GM12878 (cell line): ENCODE data around the gene COL4A1. TPM values are rescaled to one million over a fixed set of nuclear protein-coding genes. Genes with fewer than 3 reads are reported as not detected.

ENCODE experiments used
- ATAC-seq: fragments of 200-7000 bp; cut with Tn5 transposase; 3 replicates; pipeline ENCODE4 v1.9.1; 2020; ENCODE audit warnings: mild to moderate bottlenecking, moderate library complexity
- BruUV-seq: library from RNA; stranded (reverse); fragments of 400-500 nt; replicated peaks from 2 replicates; lab custom pipeline; 2021; lab: Mats Ljungman, UMichigan
- CTCF ChIA-PET: fragments of 300-600 bp; sonication (Branson Sonifier 250); formaldehyde crosslinking; extraction: SDS; loops from one replicate; lab custom pipeline; 2021; ENCODE audit warnings: inconsistent platforms; lab: Yijun Ruan, JAX
- POLR2A ChIA-PET: fragments of 350-600 bp; formaldehyde crosslinking; extraction: SDS; loops from one replicate; lab custom pipeline; 2021; ENCODE audit warnings: inconsistent platforms; lab: Charles Lee
- RAD21 ChIA-PET: fragments of 300-600 bp; sonication (Branson Sonifier 250); formaldehyde crosslinking; loops from one replicate; lab custom pipeline; 2023; ENCODE audit warnings: antibody characterized with exemption; ENCODE audit not compliant: unreplicated experiment; lab: Charles Lee
- SMC1A ChIA-PET: fragments of 300-600 bp; sonication (Branson Sonifier 250); formaldehyde crosslinking; loops from one replicate; lab custom pipeline; 2023; ENCODE audit not compliant: unreplicated experiment, uncharacterized antibody; lab: Charles Lee
- DNase-seq: peaks from one replicate; pipeline ENCODE4 v3.0.0-alpha.2; 2011; ENCODE audit warnings: low read depth, low spot score
- FAIRE-seq: peaks from 3 replicates; lab custom pipeline; 2011; peaks lifted over from hg19 to GRCh38; lab: Jason Lieb, UNC
- H2AFZ ChIP-seq: 2 replicates; pipeline ENCODE4 v1.6.0; 2011; ENCODE audit warnings: low read depth, low read length, control low read depth; ENCODE audit not compliant: control insufficient read depth
- H3K27ac ChIP-seq: 2 replicates; pipeline ENCODE4 v1.5.1; 2011; ENCODE audit warnings: control low read depth; ENCODE audit not compliant: control insufficient read depth, insufficient read depth
- H3K27me3 ChIP-seq, 2 experiments: replicated peaks in 1 of 2; 2 replicates each; pipeline versions ENCODE4 v1.6.0 to v1.6.1; 2011; ENCODE audit warnings: low read length in 1 of 2; ENCODE audit not compliant: control insufficient read depth in 2 of 2, insufficient read depth in 2 of 2
- H3K36me3 ChIP-seq, 2 experiments: 2 replicates each; pipeline ENCODE4 v1.5.1; 2011; ENCODE audit warnings: low read length in 1 of 2; ENCODE audit not compliant: control insufficient read depth in 2 of 2, insufficient read depth in 2 of 2
- H3K4me1 ChIP-seq: 2 replicates; pipeline ENCODE4 v1.6.1; 2011; ENCODE audit warnings: mild to moderate bottlenecking, low read length, moderate library complexity, mixed read lengths; ENCODE audit not compliant: control insufficient read depth, insufficient read depth
- H3K4me2 ChIP-seq: 2 replicates; pipeline ENCODE4 v1.6.0; 2011; ENCODE audit warnings: control low read depth; ENCODE audit not compliant: control insufficient read depth, insufficient read depth
- H3K4me3 ChIP-seq: fragments of 200-600 bp; sonication (generic); 2 replicates; pipeline ENCODE4 v1.5.1; 2016
- H3K79me2 ChIP-seq: 2 replicates; pipeline ENCODE4 v1.6.0; 2011; ENCODE audit warnings: low read length; ENCODE audit not compliant: control insufficient read depth, insufficient read depth
- H3K9ac ChIP-seq: 2 replicates; pipeline ENCODE4 v1.8.0; 2011; ENCODE audit warnings: low read length, control low read depth, mixed read lengths; ENCODE audit not compliant: control insufficient read depth, insufficient read depth
- H3K9me3 ChIP-seq: replicated peaks from 3 replicates; pipeline ENCODE4 v1.5.1; 2011; ENCODE audit warnings: mild to moderate bottlenecking, low read length; ENCODE audit not compliant: control insufficient read depth, insufficient read depth
- H4K20me1 ChIP-seq: 2 replicates; pipeline ENCODE4 v1.6.0; 2011; ENCODE audit not compliant: control insufficient read depth, insufficient read depth
- NBN ChIP-seq: fragments of 450-650 bp; IDR thresholded peaks from 2 replicates; pipeline ENCODE4 v1.6.1; 2016
- POU2F2 ChIP-seq: IDR thresholded peaks from 3 replicates; pipeline ENCODE4 v1.6.1; 2011; ENCODE audit warnings: low read depth, mild to moderate bottlenecking, low read length, borderline replicate concordance
- ZBTB33 ChIP-seq: fragments of 450-650 bp; IDR thresholded peaks from 2 replicates; pipeline ENCODE4 v1.6.1; 2017; ENCODE audit warnings: mild to moderate bottlenecking
- WGBS: methylation state at CpG from one replicate; pipeline ENCODE4 v1.1.6; 2016; ENCODE audit warnings: low lambda C conversion rate; ENCODE audit not compliant: insufficient replicate concordance, insufficient coverage; ENCODE audit errors: missing lambda C conversion rate; 5-methylcytosine and 5-hydroxymethylcytosine counted together
- in situ Hi-C: fragments of 300-500 bp; cut with MboI; formaldehyde crosslinking; loops from 9 replicates; pipeline ENCODE4 v1.14.3; 2018; ENCODE audit warnings: mixed read lengths
- intact Hi-C: fragments of 100-400 bp; cut with micrococcal nuclease; formaldehyde crosslinking; loops from one replicate; pipeline ENCODE4 v1.14.2; 2022; ENCODE audit not compliant: unreplicated experiment
- polyA plus RNA-seq, 11 experiments: library from polyadenylated mRNA; depleted of rRNA in 4 of 11; unstranded in 6 of 11; stranded (reverse) in 5 of 11; fragments of >200 nt; fragmentation: Nextera tagmentation in 4 of 11; fragmentation: Illumina TruSeq in 1 of 11; extraction: Ambion mirVana in 4 of 11; extraction: Trizol in 1 of 11; gene quantifications; 1 replicate in 1 of 11; 2 replicates in 10 of 11; pipeline versions ENCODE4 v1.2.1 to v1.2.3, GENCODE V29; 2011 to 2016; ENCODE audit warnings: inconsistent platforms in 2 of 11, missing spikeins in 2 of 11, low read depth in 1 of 11
- total RNA-seq, 4 experiments: library from RNA; depleted of rRNA in 3 of 4; stranded (reverse); fragments of >200 nt in 3 of 4; fragmentation: Illumina TruSeq in 1 of 4; extraction: Trizol in 1 of 4; gene quantifications; 2 replicates each; pipeline versions ENCODE4 v1.2.1 to v1.2.3, GENCODE V29; 2013 to 2021
- TF ChIP-seq, protein P1 (sequence below): fragments of 450-650 bp; IDR thresholded peaks from 2 replicates; pipeline ENCODE4 v1.6.1; 2017; ENCODE audit warnings: mild to moderate bottlenecking, low read depth, inconsistent platforms; ENCODE audit not compliant: poor library complexity, severe bottlenecking

COL4A1 gene
- total and polyA plus RNA-seq, 10 of the 15 experiments (the other 5 are each of a cell fraction or from before 2014, with no cell fraction given): 0.07 to 0.31 (median 0.13) TPM; not detected in 6

DNA sequence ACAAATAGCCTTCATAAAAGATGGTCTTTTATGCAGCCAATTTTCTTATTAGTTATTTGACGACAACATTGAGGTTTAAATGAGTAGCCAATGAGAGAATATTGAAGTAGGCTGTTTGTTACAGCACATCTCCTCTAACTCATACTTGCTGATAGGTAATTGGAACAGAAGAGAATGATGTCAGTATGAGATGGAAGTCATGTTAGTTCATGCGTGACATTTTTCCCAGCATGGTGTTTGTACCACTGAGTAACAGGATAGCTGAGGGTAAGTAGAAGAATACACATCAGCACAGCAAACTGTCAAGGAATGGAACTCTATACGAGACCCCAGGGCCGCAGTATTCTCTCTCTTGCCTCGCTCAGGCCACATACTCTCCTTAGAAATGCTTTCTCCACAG is 37.4 kb upstream of the COL4A1 start:
- Histone ChIP-seq H2AFZ (no peak overlapping the region), H3K4me1 (peaks cover 5% of the 10 kb centered on the region), H3K27me3 (peaks cover 0 to 3% of the 10 kb centered on the region in 2 experiments; a peak in 1 of 4 replicates), H3K79me2 (no peaks in the 10 kb centered on the region), H3K9me3 (no peaks in the 10 kb centered on the region), H3K36me3 (no peaks in the 10 kb centered on the region), H3K27ac (no peak overlapping the region), H4K20me1 (no peaks in the 10 kb centered on the region), H3K4me3 (no peak overlapping the region), H3K9ac (no peak overlapping the region), H3K4me2 (no peak overlapping the region)
- ChIA-PET SMC1A (interaction anchor here (1.2 to 1.4 kb wide), 3 partner anchors 10 to 100 kb away, joined by 3 read pairs; no protein-coding TSS in a partner anchor), CTCF (interaction anchor here (1.0 kb wide), 1 partner anchor 10 kb away, joined by 4 read pairs; no protein-coding TSS in a partner anchor), RAD21 (no interaction called here), POLR2A (no interaction called here)
- intact Hi-C loops: no loop called here
- ATAC-seq: no peak
- no peak for FAIRE-seq
- no TSS peak for BruUV-seq
- TF ChIP-seq ZBTB33: no peak
- TF ChIP-seq POU2F2: no peak
- TF ChIP-seq, protein P1, sequence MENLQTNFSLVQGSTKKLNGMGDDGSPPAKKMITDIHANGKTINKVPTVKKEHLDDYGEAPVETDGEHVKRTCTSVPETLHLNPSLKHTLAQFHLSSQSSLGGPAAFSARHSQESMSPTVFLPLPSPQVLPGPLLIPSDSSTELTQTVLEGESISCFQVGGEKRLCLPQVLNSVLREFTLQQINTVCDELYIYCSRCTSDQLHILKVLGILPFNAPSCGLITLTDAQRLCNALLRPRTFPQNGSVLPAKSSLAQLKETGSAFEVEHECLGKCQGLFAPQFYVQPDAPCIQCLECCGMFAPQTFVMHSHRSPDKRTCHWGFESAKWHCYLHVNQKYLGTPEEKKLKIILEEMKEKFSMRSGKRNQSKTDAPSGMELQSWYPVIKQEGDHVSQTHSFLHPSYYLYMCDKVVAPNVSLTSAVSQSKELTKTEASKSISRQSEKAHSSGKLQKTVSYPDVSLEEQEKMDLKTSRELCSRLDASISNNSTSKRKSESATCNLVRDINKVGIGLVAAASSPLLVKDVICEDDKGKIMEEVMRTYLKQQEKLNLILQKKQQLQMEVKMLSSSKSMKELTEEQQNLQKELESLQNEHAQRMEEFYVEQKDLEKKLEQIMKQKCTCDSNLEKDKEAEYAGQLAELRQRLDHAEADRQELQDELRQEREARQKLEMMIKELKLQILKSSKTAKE: no peak
- TF ChIP-seq NBN: no peak
- in situ Hi-C loops: no loop called here
- WGBS: 14% methylated on average over 5 of the region's 5 CpGs
- no peak for DNase-seq
